WTC11 (cell line): ENCODE results near the gene RPS10. TPM values are rescaled to one million over a fixed set of nuclear protein-coding genes. Genes with fewer than 3 reads are reported as not detected.

Experiments
- ATAC-seq: fragments of 200-7000 bp; cut with Tn5 transposase; 2 replicates; pipeline ENCODE4 v1.10.0; 2021; ENCODE audit warnings: mild to moderate bottlenecking, moderate library complexity
- Bru-seq: library from RNA; stranded (reverse); fragments of 400-500 nt; gene quantifications from one replicate; lab custom pipeline; 2021; lab: Mats Ljungman, UMichigan
- CTCF ChIA-PET: fragments of 300-600 bp; sonication (Branson Sonifier 250); formaldehyde crosslinking; loops from one replicate; lab custom pipeline; 2021; ENCODE audit warnings: antibody characterized with exemption; lab: Charles Lee
- POLR2A ChIA-PET: fragments of 350-600 bp; sonication (Branson Sonifier 250); formaldehyde crosslinking; loops from one replicate; lab custom pipeline; 2021; ENCODE audit warnings: antibody characterized with exemption; lab: Charles Lee
- DNase-seq: peaks from one replicate; pipeline ENCODE4 v3.0.0; 2021; ENCODE audit warnings: low spot score
- H3K27ac Mint-ChIP-seq: 2 replicates; pipeline ENCODE4 v1.8.0; 2021; ENCODE audit warnings: mixed read lengths
- H3K27me3 Mint-ChIP-seq: 2 replicates; pipeline ENCODE4 v1.8.0; 2021; ENCODE audit warnings: low read depth, mild to moderate bottlenecking, moderate library complexity, mixed read lengths
- H3K36me3 Mint-ChIP-seq: 2 replicates; pipeline ENCODE4 v1.8.0; 2021; ENCODE audit warnings: mixed read lengths
- H3K4me1 Mint-ChIP-seq: 2 replicates; pipeline ENCODE4 v1.8.0; 2022; ENCODE audit warnings: mixed read lengths
- H3K4me3 Mint-ChIP-seq: 2 replicates; pipeline ENCODE4 v1.8.0; 2021; ENCODE audit warnings: mild to moderate bottlenecking, moderate library complexity, mixed read lengths
- H3K9me3 Mint-ChIP-seq: 2 replicates; pipeline ENCODE4 v1.8.0; 2021; ENCODE audit warnings: mixed read lengths
- AR ChIP-seq: fragments of 250-450 bp; sonication (Bioruptor Pico); IDR thresholded peaks from 2 replicates; pipeline ENCODE4 v1.9.0; 2021; ENCODE audit warnings: mild to moderate bottlenecking
- ATF1 ChIP-seq: sonication (generic); formaldehyde crosslinking; IDR thresholded peaks from 2 replicates; pipeline ENCODE4 v1.8.1; 2023; ENCODE audit warnings: mild to moderate bottlenecking, moderate library complexity, missing genetic modification reagents
- ATF6 ChIP-seq: sonication (generic); formaldehyde crosslinking; IDR thresholded peaks from 2 replicates; pipeline ENCODE4 v1.8.1; 2023; ENCODE audit warnings: mild to moderate bottlenecking, missing genetic modification reagents
- CREB1 ChIP-seq: sonication (generic); formaldehyde crosslinking; IDR thresholded peaks from 2 replicates; pipeline ENCODE4 v1.8.0; 2023; ENCODE audit warnings: mild to moderate bottlenecking, missing genetic modification reagents
- CREM ChIP-seq: sonication (generic); formaldehyde crosslinking; IDR thresholded peaks from 2 replicates; pipeline ENCODE4 v1.8.1; 2022; ENCODE audit warnings: mild to moderate bottlenecking, missing genetic modification reagents, moderate library complexity
- ESRRA ChIP-seq: sonication (generic); formaldehyde crosslinking; IDR thresholded peaks from 2 replicates; pipeline ENCODE4 v1.8.1; 2022; ENCODE audit warnings: mild to moderate bottlenecking, missing genetic modification reagents, borderline replicate concordance
- FOXK1 ChIP-seq: sonication (generic); formaldehyde crosslinking; IDR thresholded peaks from 2 replicates; pipeline ENCODE4 v1.8.0; 2022; ENCODE audit warnings: mild to moderate bottlenecking, moderate library complexity, missing genetic modification reagents
- GABPB1 ChIP-seq: sonication (generic); formaldehyde crosslinking; IDR thresholded peaks from 2 replicates; pipeline ENCODE4 v1.8.1; 2023; ENCODE audit warnings: mild to moderate bottlenecking, missing genetic modification reagents
- NFATC4 ChIP-seq: fragments of 250-450 bp; sonication (Bioruptor Pico); IDR thresholded peaks from 2 replicates; pipeline ENCODE4 v1.9.0; 2021; ENCODE audit warnings: mild to moderate bottlenecking
- PREB ChIP-seq: sonication (generic); formaldehyde crosslinking; IDR thresholded peaks from 2 replicates; pipeline ENCODE4 v1.8.1; 2022; ENCODE audit warnings: mild to moderate bottlenecking, missing genetic modification reagents, moderate library complexity, borderline replicate concordance
- TP53 ChIP-seq: sonication (generic); formaldehyde crosslinking; IDR thresholded peaks from 2 replicates; pipeline ENCODE4 v1.8.1; 2023; ENCODE audit warnings: mild to moderate bottlenecking, missing genetic modification reagents
- USF2 ChIP-seq: sonication (generic); formaldehyde crosslinking; IDR thresholded peaks from 2 replicates; pipeline ENCODE4 v1.8.1; 2023; ENCODE audit warnings: mild to moderate bottlenecking, missing genetic modification reagents, moderate library complexity
- ZBTB43 ChIP-seq: sonication (generic); formaldehyde crosslinking; IDR thresholded peaks from 2 replicates; pipeline ENCODE4 v1.8.1; 2023; ENCODE audit warnings: mild to moderate bottlenecking, missing genetic modification reagents
- ZNF317 ChIP-seq: sonication (generic); formaldehyde crosslinking; IDR thresholded peaks from 2 replicates; pipeline ENCODE4 v1.8.1; 2023; ENCODE audit warnings: low read depth, mild to moderate bottlenecking, moderate library complexity, missing genetic modification reagents, borderline replicate concordance
- ZNF416 ChIP-seq: fragments of 250-450 bp; sonication (Bioruptor Pico); IDR thresholded peaks from 2 replicates; pipeline ENCODE4 v1.9.0; 2021; ENCODE audit warnings: mild to moderate bottlenecking, inconsistent platforms
- ZNF425 ChIP-seq: fragments of 250-450 bp; sonication (Bioruptor Pico); conservative IDR thresholded peaks from 2 replicates; pipeline ENCODE4 v1.9.0; 2021; ENCODE audit warnings: mild to moderate bottlenecking
- ZNF512 ChIP-seq: sonication (generic); formaldehyde crosslinking; IDR thresholded peaks from 2 replicates; pipeline ENCODE4 v1.8.1; 2022; ENCODE audit warnings: missing genetic modification reagents, borderline replicate concordance
- long read RNA-seq, 3 experiments: library from RNA in 1 of 3; library from capped mRNA in 1 of 3; library from polyadenylated mRNA in 1 of 3; unstranded in 2 of 3; stranded (forward) in 1 of 3; transcript quantifications; one replicate each; pipeline ENCODE4 v2.0.0, GENCODE V29; 2021
- total RNA-seq: library from RNA; stranded (reverse); gene quantifications from 3 replicates; pipeline ENCODE4 v1.2.3, GENCODE V29; 2021

Gene RPS10
- total RNA-seq (2,184 to 2,437 TPM (median 2,411 TPM) in 3 replicates), Bru-seq, nascent RNA (percentile 99 among the genes with signal in this experiment)
- long read RNA-seq, experiment 1, transcript RPS10-206 (6 exons, 781 nt), result minor isoform, 167 of 652 reads
- long read RNA-seq, experiment 1, transcript RPS10-209 (6 exons, 588 nt), result major isoform, 395 of 652 reads
- long read RNA-seq, experiment 1, partial matches to known transcripts, result 83 of 652 reads
- long read RNA-seq, experiment 1, other reads (novel, unspliced or antisense), result 7 of 652 reads
- long read RNA-seq, experiment 2, transcript RPS10-209 (6 exons, 588 nt), result major isoform, 1,538 of 2,664 reads
- long read RNA-seq, experiment 2, transcript RPS10-206 (6 exons, 781 nt), result minor isoform, 102 of 2,664 reads
- long read RNA-seq, experiment 2, transcript RPS10-205 (3 exons, 734 nt), result minor isoform, 5 of 2,664 reads
- long read RNA-seq, experiment 2, partial matches to known transcripts, result 971 of 2,664 reads
- long read RNA-seq, experiment 2, other reads (novel, unspliced or antisense), result 46 of 2,664 reads
- long read RNA-seq, experiment 3, transcript RPS10-209 (6 exons, 588 nt), result minor isoform, 14 of 668 reads
- long read RNA-seq, experiment 3, transcript RPS10-206 (6 exons, 781 nt), result major isoform, 642 of 668 reads
- long read RNA-seq, experiment 3, partial matches to known transcripts, result 6 of 668 reads
- long read RNA-seq, experiment 3, other reads (novel, unspliced or antisense), result 4 of 668 reads

GRCh38 chr6:34425498-34426410 is at the start of gene RPS10:
Gene RPS10 (minus strand): TSS chr6:34426069. CDS start chr6:34425221, 848 bp downstream.
- CTCF ChIA-PET, result interaction anchor here (0.5 to 1.7 kb wide), 6 partner anchors 11 to 262 kb away, joined by 3 to 9 read pairs (median 4); partner anchors contain the start of gene SMIM29
- POLR2A ChIA-PET, result interaction anchor here (0.6 to 4.3 kb wide), 6 partner anchors 11 to 177 kb away, joined by 3 to 20 read pairs (median 4); partner anchors contain the start of gene SMIM29
- DNase-seq (peak; percentile 91), ATAC-seq (peak; percentile 91)
- Mint-ChIP-seq H3K4me3 (peak within 1 kb of the TSS; percentile 97), H3K36me3 (peaks cover 53% of the 10 kb centered on the region), H3K27me3 (0 out of 2 replicates have a peak, but pooled peaks cover 2% of the 10 kb centered on the region), H3K4me1 (peaks cover 29% of the 10 kb centered on the region), H3K27ac (peak within 1 kb of the TSS; percentile 99), H3K9me3 (peaks cover 10% of the 10 kb centered on the region)
- no peak for TF ChIP-seq ATF1 (CRISPR knock-in tag)
- no peak for TF ChIP-seq ESRRA (CRISPR knock-in tag)
- TF ChIP-seq ZNF416, result no peak
- no peak for TF ChIP-seq ZNF425 (CRISPR knock-in tag)
- no peak for TF ChIP-seq PREB
- no peak for TF ChIP-seq TP53 (CRISPR knock-in tag)
- TF ChIP-seq NFATC4 (CRISPR knock-in tag), result no peak
- TF ChIP-seq ZBTB43 (CRISPR knock-in tag), result no peak; the same call in 1 of the 2 replicates
- peak; percentile 59; the same call in 1 of the 2 replicates for TF ChIP-seq CREM
- TF ChIP-seq CREB1 (CRISPR knock-in tag), result peak; percentile 61; the same call in 1 of the 2 replicates
- TF ChIP-seq ATF6 (CRISPR knock-in tag), result no peak
- TF ChIP-seq FOXK1 (CRISPR knock-in tag), result no peak
- no peak for TF ChIP-seq ZNF317 (CRISPR knock-in tag)
- no peak for TF ChIP-seq USF2 (CRISPR knock-in tag)
- TF ChIP-seq AR, result no peak; the same call in 1 of the 2 replicates
- peak; percentile 66 for TF ChIP-seq GABPB1 (CRISPR knock-in tag)
- TF ChIP-seq ZNF512 (CRISPR knock-in tag), result no peak
